Ascending aorta (tissue), 2 donors: ENCODE data around the gene SIL1. TPM values are rescaled to one million over a fixed set of nuclear protein-coding genes. Genes with fewer than 3 reads are reported as not detected.

Source experiments
- DNase-seq, 2 donors: peaks; one replicate each; pipeline ENCODE4 v3.0.0-alpha.2; 2019; ENCODE audit warnings: low spot score in 2 of 2
- H3K27ac ChIP-seq, 2 donors: fragments of 200-600 bp; sonication (generic); one replicate each; pipeline ENCODE4 v1.5.1; 2016 to 2017; ENCODE audit warnings: mild to moderate bottlenecking in 1 of 2
- H3K27me3 ChIP-seq: fragments of 200-600 bp; sonication (generic); one replicate; pipeline ENCODE4 v1.5.1; 2017
- H3K36me3 ChIP-seq, 2 donors: fragments of 200-600 bp; sonication (generic); one replicate each; pipeline ENCODE4 v1.5.1; 2016
- H3K4me1 ChIP-seq, 2 donors: fragments of 200-600 bp; sonication (generic); one replicate each; pipeline ENCODE4 v1.5.1; 2016 to 2017; ENCODE audit warnings: mild to moderate bottlenecking in 1 of 2
- H3K4me3 ChIP-seq, 2 donors: fragments of 200-600 bp; sonication (generic); one replicate each; pipeline ENCODE4 v1.5.1; 2016 to 2017; ENCODE audit warnings: mild to moderate bottlenecking in 1 of 2
- H3K9me3 ChIP-seq, 2 donors: fragments of 200-600 bp; sonication (generic); one replicate each; pipeline ENCODE4 v1.5.1; 2016
- intact Hi-C: fragments of 100-400 bp; cut with DNase I; formaldehyde crosslinking; loops from one replicate; pipeline ENCODE4 v1.15.1; 2023
- total RNA-seq: library from RNA; depleted of rRNA; stranded (reverse); fragments of >200 nt; gene quantifications from one replicate; pipeline ENCODE4 v1.1.0, GENCODE V29; 2016
- TF ChIP-seq, protein P1 (sequence below), 3 experiments: fragments of 200-600 bp in 2 of 3; fragments of 450-650 bp in 1 of 3; sonication (generic) in 2 of 3; IDR thresholded peaks; one replicate each; pipeline ENCODE4 v1.5.1; 2016 to 2019; ENCODE audit warnings: antibody characterized with exemption in 3 of 3, mild to moderate bottlenecking in 1 of 3, moderate library complexity in 1 of 3

The SIL1 gene
- total RNA-seq, 1 donor from 2014 or later, result 53.4 TPM

- H3K27me3 ChIP-seq, result no peaks in the 10 kb centered on the region
- DNase-seq, result no peak
- H3K4me3 ChIP-seq, result no peak overlapping the region
- peaks cover 0 to 21% of the 10 kb centered on the region in 2 donors for H3K4me1 ChIP-seq
- H3K9me3 ChIP-seq, result no peaks in the 10 kb centered on the region
- TF ChIP-seq, protein P1, sequence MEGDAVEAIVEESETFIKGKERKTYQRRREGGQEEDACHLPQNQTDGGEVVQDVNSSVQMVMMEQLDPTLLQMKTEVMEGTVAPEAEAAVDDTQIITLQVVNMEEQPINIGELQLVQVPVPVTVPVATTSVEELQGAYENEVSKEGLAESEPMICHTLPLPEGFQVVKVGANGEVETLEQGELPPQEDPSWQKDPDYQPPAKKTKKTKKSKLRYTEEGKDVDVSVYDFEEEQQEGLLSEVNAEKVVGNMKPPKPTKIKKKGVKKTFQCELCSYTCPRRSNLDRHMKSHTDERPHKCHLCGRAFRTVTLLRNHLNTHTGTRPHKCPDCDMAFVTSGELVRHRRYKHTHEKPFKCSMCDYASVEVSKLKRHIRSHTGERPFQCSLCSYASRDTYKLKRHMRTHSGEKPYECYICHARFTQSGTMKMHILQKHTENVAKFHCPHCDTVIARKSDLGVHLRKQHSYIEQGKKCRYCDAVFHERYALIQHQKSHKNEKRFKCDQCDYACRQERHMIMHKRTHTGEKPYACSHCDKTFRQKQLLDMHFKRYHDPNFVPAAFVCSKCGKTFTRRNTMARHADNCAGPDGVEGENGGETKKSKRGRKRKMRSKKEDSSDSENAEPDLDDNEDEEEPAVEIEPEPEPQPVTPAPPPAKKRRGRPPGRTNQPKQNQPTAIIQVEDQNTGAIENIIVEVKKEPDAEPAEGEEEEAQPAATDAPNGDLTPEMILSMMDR (IDR thresholded peaks at IDR 0.05), result no peak
- H3K36me3 ChIP-seq, result no peaks in the 10 kb centered on the region
- intact Hi-C loops, result loop anchor here (5.0 kb wide), 1 partner anchor 74 kb away; no protein-coding TSS in a partner anchor
- H3K27ac ChIP-seq, result no peak overlapping the region
Measured at GRCh38 chr5:139100825-139101224, 97.3 kb downstream of the SIL1 start.

DNA sequence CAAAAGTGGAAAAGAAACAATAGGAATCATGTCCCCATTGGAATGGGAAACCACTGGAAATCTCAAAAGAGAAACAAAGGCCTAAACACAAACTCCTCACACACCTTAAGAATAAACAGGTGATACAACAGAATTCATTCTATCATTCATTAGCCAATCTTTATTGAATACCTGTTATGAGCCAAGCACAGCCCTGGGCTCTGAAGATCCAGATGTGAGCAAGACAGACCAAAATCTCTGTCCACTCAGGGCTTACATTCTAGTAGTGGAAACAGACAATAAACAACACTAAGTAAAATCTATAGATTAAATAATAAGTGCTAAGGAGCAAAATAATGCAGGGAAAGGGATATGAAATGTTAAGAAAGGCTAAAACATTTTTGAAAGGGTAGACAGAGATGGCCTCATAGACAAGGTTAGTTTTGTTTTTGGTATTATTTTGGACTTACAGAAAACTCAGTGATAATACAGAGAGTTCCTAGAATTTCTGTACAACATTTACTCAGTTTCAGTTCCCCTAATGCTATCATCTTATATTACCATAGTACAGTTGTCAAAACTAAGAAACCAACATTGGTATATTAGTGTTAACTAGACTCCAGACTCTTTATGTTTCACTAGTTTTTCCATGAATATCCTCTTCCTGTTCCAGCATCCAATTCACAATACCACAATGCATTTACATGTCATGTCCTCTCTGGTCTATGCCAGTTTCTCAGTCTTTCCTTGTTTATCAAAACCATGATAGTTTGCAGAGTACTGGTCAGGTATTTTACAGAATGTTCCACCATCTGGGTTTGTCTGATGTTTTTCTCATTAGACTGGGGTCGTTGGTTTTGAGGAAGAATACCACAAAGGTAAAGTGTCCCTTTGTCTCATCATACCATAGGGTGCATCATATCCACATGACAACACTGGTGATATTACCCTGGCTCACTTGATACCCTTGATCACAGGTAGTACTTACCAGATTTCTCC, 103.7 kb downstream of the SIL1 start:
- intact Hi-C loops, result no loop called here

DNA sequence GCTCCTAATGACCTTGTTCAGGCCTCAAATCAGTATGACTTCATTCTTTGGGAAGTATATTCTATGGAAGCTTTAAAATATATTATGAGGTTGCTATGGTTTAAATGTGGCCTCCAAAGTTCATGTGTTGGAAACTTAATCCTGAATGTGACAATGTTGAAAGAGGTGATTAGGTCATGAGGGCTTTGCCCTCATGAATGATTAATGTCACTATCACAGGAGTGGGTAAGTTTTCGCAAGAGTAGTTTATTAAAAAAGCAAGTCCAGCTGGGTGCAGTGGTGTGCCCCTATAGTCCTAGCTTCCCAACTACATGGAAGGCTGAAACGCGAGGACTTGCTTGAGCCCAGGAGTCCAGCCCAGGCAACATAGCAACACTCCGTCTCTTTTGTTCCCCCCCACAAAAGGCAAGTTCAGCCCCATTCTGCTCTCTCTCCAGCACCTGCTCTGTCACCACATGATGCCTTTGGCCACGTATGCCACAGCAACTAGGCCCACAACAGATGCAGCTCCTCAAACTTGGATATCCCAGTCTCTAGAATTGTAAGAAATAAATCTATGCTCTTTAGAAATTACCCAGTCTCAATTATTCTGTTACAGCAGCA, 105.3 kb downstream of the SIL1 start:
- no peaks in the 10 kb centered on the region for H3K36me3 ChIP-seq
- H3K27me3 ChIP-seq, result no peaks in the 10 kb centered on the region
- no peak overlapping the region for H3K27ac ChIP-seq
- no peak for DNase-seq
- intact Hi-C loops, result no loop called here
- no peak overlapping the region for H3K4me3 ChIP-seq
- TF ChIP-seq, protein P1 (IDR thresholded peaks at IDR 0.05), result no peak
- no peaks in the 10 kb centered on the region for H3K9me3 ChIP-seq
- H3K4me1 ChIP-seq, result peaks cover 0 to 6% of the 10 kb centered on the region in 2 donors

More for the DNA sequence above, 103.7 kb downstream of the SIL1 start:
- no peaks in the 10 kb centered on the region for H3K9me3 ChIP-seq
- DNase-seq, result no peak
- H3K27ac ChIP-seq, result no peak overlapping the region
- H3K4me3 ChIP-seq, result no peak overlapping the region
- peaks cover 0 to 6% of the 10 kb centered on the region in 2 donors for H3K4me1 ChIP-seq
- H3K27me3 ChIP-seq, result no peaks in the 10 kb centered on the region
- no peaks in the 10 kb centered on the region for H3K36me3 ChIP-seq
- TF ChIP-seq, protein P1 (IDR thresholded peaks at IDR 0.05), result no peak

GRCh38 chr5:139091439-139092156, 106.6 kb downstream of the SIL1 start:
- Histone ChIP-seq H3K36me3 (no peaks in the 10 kb centered on the region), H3K4me3 (no peak overlapping the region), H3K4me1 (peaks cover 0 to 6% of the 10 kb centered on the region in 2 donors), H3K27me3 (no peaks in the 10 kb centered on the region), H3K9me3 (no peaks in the 10 kb centered on the region), H3K27ac (no peak overlapping the region)
- DNase-seq, result no peak
- intact Hi-C loops, result no loop called here
- TF ChIP-seq, protein P1 (IDR thresholded peaks at IDR 0.05), result peak; percentile 37 to 69 (median 37)

GRCh38 chr5:139090581-139090980, 107.6 kb downstream of the SIL1 start:
- no peak overlapping the region for H3K4me3 ChIP-seq
- no peaks in the 10 kb centered on the region for H3K9me3 ChIP-seq
- H3K36me3 ChIP-seq, result no peaks in the 10 kb centered on the region
- H3K27ac ChIP-seq, result no peak overlapping the region
- intact Hi-C loops, result loop anchor here (1.0 kb wide), 1 partner anchor 172 kb away; no protein-coding TSS in a partner anchor
- no peak for DNase-seq
- TF ChIP-seq, protein P1 (IDR thresholded peaks at IDR 0.05), result no peak
- H3K27me3 ChIP-seq, result no peaks in the 10 kb centered on the region
- H3K4me1 ChIP-seq, result peaks cover 0 to 6% of the 10 kb centered on the region in 2 donors
